ENCODE measurements around the gene ABCC11.

- TF ChIP-seq CTCF (IDR thresholded peaks at IDR 0.05) (no peak), POLR2AphosphoS5 (IDR thresholded peaks at IDR 0.05) (no peak), POLR2A (IDR thresholded peaks at IDR 0.05) (no peak), EP300 (IDR thresholded peaks at IDR 0.05) (no peak)
Observed at GRCh38 chr16:48272837-48273421, 25.6 kb upstream of the ABCC11 start.

All from suprapubic skin (tissue), 4 donors.